Karpas-422 (cell line): ENCODE measurements around the gene MISP3. TPM values are rescaled to one million over a fixed set of nuclear protein-coding genes. Genes with fewer than 3 reads are reported as not detected.
A peak's percentile ranks its signal among the peaks of the same experiment; 100 is the strongest.

ENCODE experiments used
- DNase-seq: peaks from one replicate; pipeline ENCODE4 v3.0.0-alpha.2; 2015
- H2AFZ ChIP-seq: fragments of 200-600 bp; sonication (generic); 2 replicates; pipeline ENCODE4 v1.6.1; 2014; ENCODE audit warnings: antibody characterized with exemption, low read length, mixed read lengths
- H3K27ac ChIP-seq: fragments of 200-600 bp; sonication (generic); 2 replicates; pipeline ENCODE4 v1.5.1; 2014; ENCODE audit warnings: mild to moderate bottlenecking, low read length, moderate library complexity
- H3K27me3 ChIP-seq: fragments of 200-600 bp; sonication (generic); 2 replicates; pipeline ENCODE4 v1.6.1; 2014; ENCODE audit warnings: low read length, mixed read lengths
- H3K36me3 ChIP-seq: fragments of 200-600 bp; sonication (generic); 2 replicates; pipeline ENCODE4 v1.6.1; 2014; ENCODE audit warnings: low read length, mixed read lengths; ENCODE audit not compliant: insufficient read depth
- H3K4me1 ChIP-seq: fragments of 200-600 bp; sonication (generic); 2 replicates; pipeline ENCODE4 v1.6.1; 2014; ENCODE audit warnings: mild to moderate bottlenecking, low read length, mixed read lengths
- H3K4me2 ChIP-seq: fragments of 200-600 bp; sonication (generic); 2 replicates; pipeline ENCODE4 v1.6.1; 2014; ENCODE audit warnings: low read length, low read depth, mild to moderate bottlenecking; ENCODE audit not compliant: poor library complexity, severe bottlenecking
- H3K4me3 ChIP-seq: fragments of 200-600 bp; sonication (generic); 2 replicates; pipeline ENCODE4 v1.5.1; 2014; ENCODE audit warnings: mild to moderate bottlenecking, antibody characterized with exemption, low read length, mixed read lengths
- H3K79me2 ChIP-seq: fragments of 200-600 bp; sonication (generic); 2 replicates; pipeline ENCODE4 v1.6.1; 2014; ENCODE audit warnings: mild to moderate bottlenecking, low read length, mixed read lengths
- H3K9ac ChIP-seq: fragments of 200-600 bp; sonication (generic); 2 replicates; pipeline ENCODE4 v1.6.0; 2014; ENCODE audit warnings: low read length
- H3K9me2 ChIP-seq: fragments of 200-600 bp; sonication (generic), shearing (Covaris generic); replicated peaks from 2 replicates; pipeline ENCODE4 v1.6.0; 2014; ENCODE audit warnings: mild to moderate bottlenecking, low read length, moderate library complexity; ENCODE audit not compliant: insufficient read depth
- H3K9me3 ChIP-seq: fragments of 300-700, 200-600 bp; sonication (generic); 2 replicates; pipeline ENCODE4 v1.6.1; 2014; ENCODE audit warnings: low read length, mixed read lengths
- H4K20me1 ChIP-seq: fragments of 200-600 bp; sonication (generic); 2 replicates; pipeline ENCODE4 v1.6.1; 2014; ENCODE audit warnings: mild to moderate bottlenecking, antibody characterized with exemption, low read length, low read depth; ENCODE audit not compliant: insufficient read depth
- total RNA-seq: library from RNA; depleted of rRNA; stranded (reverse); fragments of >200 nt; shearing (Covaris generic); gene quantifications from 2 replicates; pipeline ENCODE4 v1.2.3, GENCODE V29; 2014; ENCODE audit warnings: low replicate concordance

MISP3 gene
- total RNA-seq, 1 experiment from 2014 or later, result 0.71 TPM

GRCh38 chr19:14116525-14116917 lies 43.9 kb downstream of the MISP3 start:
- peaks cover 40% of the 10 kb centered on the region for H3K4me1 ChIP-seq
- peaks cover 44% of the 10 kb centered on the region for H3K79me2 ChIP-seq

GRCh38 chr19:14116918-14117578 lies 44.5 kb downstream of the MISP3 start:
- Histone ChIP-seq H3K9ac (peak overlapping the region; percentile 89), H3K9me2 (no peaks in the 10 kb centered on the region), H3K4me1 (peaks cover 40% of the 10 kb centered on the region), H3K4me2 (peak overlapping the region; percentile 96), H3K79me2 (peaks cover 40% of the 10 kb centered on the region), H3K27ac (no peak overlapping the region), H2AFZ (no peak overlapping the region), H3K9me3 (no peaks in the 10 kb centered on the region), H4K20me1 (0 out of 2 replicates have a peak, but pooled peaks cover 4% of the 10 kb centered on the region), H3K36me3 (no peaks in the 10 kb centered on the region; the same call in 1 of the 2 replicates), H3K4me3 (peak overlapping the region; percentile 96), H3K27me3 (no peaks in the 10 kb centered on the region)
- DNase-seq, result peak; percentile 52

More at GRCh38 chr19:14116525-14116917, 43.9 kb downstream of the MISP3 start:
- Histone ChIP-seq H3K4me3 (peak overlapping the region; percentile 96), H3K27ac (no peak overlapping the region), H3K9me2 (no peaks in the 10 kb centered on the region), H3K9ac (peak overlapping the region; percentile 89), H3K27me3 (no peaks in the 10 kb centered on the region), H4K20me1 (0 out of 2 replicates have a peak, but pooled peaks cover 4% of the 10 kb centered on the region), H3K36me3 (no peaks in the 10 kb centered on the region; the same call in 1 of the 2 replicates), H3K4me2 (peak overlapping the region; percentile 96), H3K9me3 (no peaks in the 10 kb centered on the region), H2AFZ (no peak overlapping the region)
- peak; percentile 48 for DNase-seq

GRCh38 chr19:14117668-14118164 lies 45.1 kb downstream of the MISP3 start, which contains the start of gene PRKACA:
Gene PRKACA, minus strand, starts transcription at chr19:14117762. Its CDS starts 215 bp downstream, at chr19:14117547.
- Histone ChIP-seq H3K79me2 (peaks cover 35% of the 10 kb centered on the region), H3K36me3 (no peaks in the 10 kb centered on the region; the same call in 1 of the 2 replicates), H3K27me3 (no peaks in the 10 kb centered on the region), H4K20me1 (0 out of 2 replicates have a peak, but pooled peaks cover 4% of the 10 kb centered on the region), H3K4me2 (peak within 1 kb of the TSS; percentile 96), H3K4me3 (peak within 1 kb of the TSS; percentile 96), H3K9me3 (no peaks in the 10 kb centered on the region), H3K9ac (peak within 1 kb of the TSS; percentile 89), H2AFZ (no peak within 1 kb of the TSS), H3K4me1 (peaks cover 40% of the 10 kb centered on the region), H3K27ac (no peak within 1 kb of the TSS), H3K9me2 (no peaks in the 10 kb centered on the region)
- peak; percentile 99 for DNase-seq

GRCh38 chr19:14118165-14119051 lies 45.8 kb downstream of the MISP3 start:
- Histone ChIP-seq H3K9ac (peak overlapping the region; percentile 84), H2AFZ (no peak overlapping the region), H3K27me3 (no peaks in the 10 kb centered on the region), H3K4me3 (peak overlapping the region; percentile 86), H3K9me2 (no peaks in the 10 kb centered on the region), H3K79me2 (peaks cover 28% of the 10 kb centered on the region), H3K4me2 (peak overlapping the region; percentile 90), H4K20me1 (0 out of 2 replicates have a peak, but pooled peaks cover 4% of the 10 kb centered on the region), H3K4me1 (peaks cover 35% of the 10 kb centered on the region), H3K27ac (no peak overlapping the region), H3K36me3 (no peaks in the 10 kb centered on the region; the same call in 1 of the 2 replicates), H3K9me3 (no peaks in the 10 kb centered on the region)
- DNase-seq, result peak; percentile 50

GRCh38 chr19:14119146-14119545 lies 46.6 kb downstream of the MISP3 start:
- Histone ChIP-seq H3K4me2 (peak overlapping the region; percentile 90), H3K4me3 (peak overlapping the region; percentile 86; the same call in 1 of the 2 replicates), H3K36me3 (no peaks in the 10 kb centered on the region; the same call in 1 of the 2 replicates), H3K27ac (peak overlapping the region; percentile 10; the same call in 1 of the 2 replicates), H3K9ac (peak overlapping the region; percentile 84), H3K27me3 (no peaks in the 10 kb centered on the region), H3K9me2 (no peaks in the 10 kb centered on the region), H3K9me3 (no peaks in the 10 kb centered on the region), H2AFZ (no peak overlapping the region), H3K79me2 (peaks cover 21% of the 10 kb centered on the region), H4K20me1 (0 out of 2 replicates have a peak, but pooled peaks cover 4% of the 10 kb centered on the region), H3K4me1 (peaks cover 29% of the 10 kb centered on the region)
- no peak for DNase-seq

- peaks cover 20% of the 10 kb centered on the region for H3K79me2 ChIP-seq
- no peaks in the 10 kb centered on the region for H3K27me3 ChIP-seq
Measured at GRCh38 chr19:14119644-14120496, 47.3 kb downstream of the MISP3 start.

GRCh38 chr19:14120497-14120780 lies 47.9 kb downstream of the MISP3 start:
- DNase-seq, result no peak
- Histone ChIP-seq H4K20me1 (0 out of 2 replicates have a peak, but pooled peaks cover 4% of the 10 kb centered on the region), H3K4me3 (no peak overlapping the region), H3K4me2 (no peak overlapping the region), H3K9ac (no peak overlapping the region), H3K27me3 (no peaks in the 10 kb centered on the region), H3K79me2 (peaks cover 18% of the 10 kb centered on the region), H3K9me3 (no peaks in the 10 kb centered on the region), H3K9me2 (no peaks in the 10 kb centered on the region), H2AFZ (no peak overlapping the region), H3K27ac (no peak overlapping the region), H3K36me3 (peaks cover 6% of the 10 kb centered on the region; the same call in 1 of the 2 replicates), H3K4me1 (peaks cover 23% of the 10 kb centered on the region)

More at GRCh38 chr19:14119644-14120496, 47.3 kb downstream of the MISP3 start:
- Histone ChIP-seq H4K20me1 (0 out of 2 replicates have a peak, but pooled peaks cover 4% of the 10 kb centered on the region), H3K27ac (peak overlapping the region; percentile 10; the same call in 1 of the 2 replicates), H3K4me3 (no peak overlapping the region), H2AFZ (no peak overlapping the region), H3K36me3 (peaks cover 6% of the 10 kb centered on the region; the same call in 1 of the 2 replicates), H3K9ac (peak overlapping the region; percentile 21; the same call in 1 of the 2 replicates), H3K4me2 (peak overlapping the region; percentile 90), H3K9me3 (no peaks in the 10 kb centered on the region), H3K9me2 (no peaks in the 10 kb centered on the region), H3K4me1 (peaks cover 29% of the 10 kb centered on the region)
- peak; percentile 41 for DNase-seq
